NCI-H446 treated with DMSO at 0.1 percent for 48 hours (cell line): ENCODE data around the gene ZCCHC13.
"Not testable (repeated sequence)": the region's sequence is repeated elsewhere in the genome, so short reads cannot be mapped to it uniquely, and the experiment has no call there.

ENCODE experiments used
- DNase-seq: peaks from one replicate; lab custom pipeline; 2025; lab: John Stamatoyannopoulos, UW

Gene ZCCHC13

DNA sequence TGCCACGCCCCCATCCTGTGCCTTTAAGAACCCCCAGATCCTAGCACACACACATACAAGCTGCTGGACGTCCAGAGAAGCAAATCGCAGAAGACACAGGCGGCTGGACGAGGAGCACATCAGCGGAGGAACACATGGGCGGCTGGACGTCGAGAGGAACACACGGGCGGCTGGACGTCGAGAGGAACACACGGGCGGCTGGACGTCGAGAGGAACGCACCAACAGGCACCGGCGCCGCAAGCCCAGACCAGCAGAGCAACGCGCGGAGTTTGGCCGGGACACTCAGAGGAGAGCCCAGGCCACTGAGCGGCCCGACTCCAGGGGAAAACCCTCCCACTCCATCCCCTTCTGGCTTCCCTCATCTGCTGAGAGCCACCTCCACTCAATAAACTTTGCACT, 17.2 kb downstream of the ZCCHC13 start:
- DNase-seq: no peak

DNA sequence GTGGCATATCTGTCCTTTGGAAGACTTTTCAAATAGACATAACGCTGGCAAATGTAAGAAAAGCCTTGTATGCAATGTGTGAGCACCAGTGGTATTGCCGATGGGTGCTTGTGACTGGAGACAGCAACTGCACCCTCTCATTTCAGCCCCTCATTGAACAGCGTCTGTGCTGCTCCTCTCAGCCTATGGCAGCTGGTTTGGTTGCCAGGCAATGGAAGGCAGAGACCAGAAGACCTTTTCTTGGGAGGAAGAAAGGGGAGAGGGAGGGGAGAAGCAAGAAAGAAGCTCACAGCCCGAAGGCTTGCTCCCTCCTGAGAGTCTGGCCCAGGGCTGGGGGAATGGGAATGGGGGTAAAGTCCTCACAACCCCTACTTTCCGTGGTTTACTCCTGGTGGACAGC, 20.2 kb downstream of the ZCCHC13 start:
- no peak for DNase-seq

DNA sequence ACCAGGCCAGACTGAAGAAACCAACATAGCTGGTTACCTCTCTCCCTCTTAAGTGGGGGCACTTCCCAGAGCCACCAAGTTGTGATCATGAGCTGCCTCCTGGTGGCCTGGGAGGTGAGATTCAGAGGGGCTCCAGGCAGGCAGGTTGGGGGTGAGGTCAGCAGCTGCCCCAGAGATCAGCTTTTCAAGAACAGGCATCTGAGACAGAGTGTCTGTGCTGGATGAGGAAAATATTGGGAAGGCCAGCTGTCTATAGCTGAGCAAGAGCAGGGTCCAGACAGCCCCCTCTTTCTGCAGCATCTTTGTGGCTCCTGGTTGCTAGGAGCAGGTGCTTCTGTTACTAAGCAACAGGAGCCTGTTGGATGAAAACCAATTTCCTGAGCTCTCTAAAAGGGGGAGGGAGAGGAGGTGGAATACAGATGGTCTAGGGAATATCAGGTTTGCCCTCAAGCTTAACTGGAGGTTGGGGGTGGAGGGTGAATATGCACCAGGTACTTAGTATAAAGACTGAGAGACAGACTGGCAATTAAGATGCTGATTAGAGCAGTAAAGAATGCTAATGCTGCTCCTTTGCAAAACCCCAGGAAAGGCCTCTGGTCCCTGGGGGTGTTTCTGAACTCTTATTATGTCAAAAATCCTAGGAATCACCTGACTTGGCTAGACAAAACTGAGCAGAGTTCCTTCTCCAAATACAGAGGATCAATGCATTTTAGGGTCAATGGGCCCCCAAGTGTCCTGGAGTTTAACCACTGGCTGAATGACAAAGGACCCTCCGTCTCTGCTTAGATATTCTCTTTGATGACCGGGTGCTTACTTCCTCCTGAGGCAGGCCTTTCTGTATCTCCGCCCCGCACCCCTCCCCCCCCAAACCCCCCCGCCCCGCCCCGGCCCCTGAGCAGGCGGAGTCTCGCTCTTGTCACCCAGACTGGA, 21.4 kb downstream of the ZCCHC13 start:
- no peak for DNase-seq

DNA sequence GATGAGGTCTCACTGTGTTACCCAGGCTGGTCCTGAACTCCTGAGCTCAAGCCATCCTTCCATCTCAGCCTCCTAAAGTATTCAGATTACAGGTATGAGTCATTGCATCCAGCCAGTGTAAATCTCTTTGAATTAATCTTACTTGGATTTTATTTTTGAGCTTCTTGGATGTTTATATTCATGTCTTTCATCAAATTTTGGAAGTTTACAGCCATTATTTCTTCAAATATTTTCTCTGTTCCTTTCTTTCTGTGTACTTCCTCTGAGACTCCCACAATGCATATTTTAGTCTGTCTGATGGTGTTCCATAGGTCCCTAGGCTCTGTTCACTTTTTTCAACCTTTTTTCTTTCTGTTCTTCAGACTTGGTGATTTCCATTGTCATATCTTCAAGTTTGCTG, 34.9 kb downstream of the ZCCHC13 start:
- no peak for DNase-seq

DNA sequence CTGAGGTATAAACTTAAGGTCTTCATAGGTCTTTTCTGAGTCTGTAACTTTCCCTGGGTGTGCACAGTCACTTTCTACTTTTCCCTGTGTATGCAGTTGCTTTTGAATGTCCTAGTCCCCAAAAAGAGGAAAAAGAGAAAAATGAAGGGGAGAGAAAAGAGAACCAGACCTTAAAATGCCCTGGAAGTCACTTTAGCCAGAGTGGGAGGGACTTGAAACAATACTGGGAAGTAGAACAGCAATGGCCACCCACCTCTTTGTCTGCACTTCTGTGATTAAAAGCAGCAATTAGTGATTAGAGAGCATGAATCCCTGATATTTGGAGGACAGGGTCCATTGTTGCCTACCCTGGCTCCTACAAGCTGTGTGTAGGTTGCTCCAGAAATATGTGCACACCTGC, 36.1 kb downstream of the ZCCHC13 start:
- DNase-seq: no peak

DNA sequence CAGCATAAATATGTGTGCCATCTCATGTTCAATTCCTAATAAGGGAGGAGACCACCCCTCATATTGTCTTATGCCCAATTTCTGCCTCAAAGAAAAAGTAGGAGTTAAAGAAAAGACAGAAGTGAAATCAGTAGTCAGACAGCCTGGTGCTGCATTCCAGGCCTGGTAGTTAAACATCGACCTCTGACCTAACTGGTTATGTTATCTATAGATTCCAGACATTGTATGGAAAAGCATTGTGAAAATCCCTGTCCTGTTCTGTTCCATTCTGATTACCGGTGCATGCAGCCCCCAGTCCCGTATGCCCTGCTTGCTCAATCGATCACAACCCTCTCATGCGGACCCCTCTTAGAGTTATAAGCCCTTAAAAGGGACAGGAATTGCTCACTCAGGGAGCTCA, 38.2 kb downstream of the ZCCHC13 start:
- not testable (repeated sequence) for DNase-seq

DNA sequence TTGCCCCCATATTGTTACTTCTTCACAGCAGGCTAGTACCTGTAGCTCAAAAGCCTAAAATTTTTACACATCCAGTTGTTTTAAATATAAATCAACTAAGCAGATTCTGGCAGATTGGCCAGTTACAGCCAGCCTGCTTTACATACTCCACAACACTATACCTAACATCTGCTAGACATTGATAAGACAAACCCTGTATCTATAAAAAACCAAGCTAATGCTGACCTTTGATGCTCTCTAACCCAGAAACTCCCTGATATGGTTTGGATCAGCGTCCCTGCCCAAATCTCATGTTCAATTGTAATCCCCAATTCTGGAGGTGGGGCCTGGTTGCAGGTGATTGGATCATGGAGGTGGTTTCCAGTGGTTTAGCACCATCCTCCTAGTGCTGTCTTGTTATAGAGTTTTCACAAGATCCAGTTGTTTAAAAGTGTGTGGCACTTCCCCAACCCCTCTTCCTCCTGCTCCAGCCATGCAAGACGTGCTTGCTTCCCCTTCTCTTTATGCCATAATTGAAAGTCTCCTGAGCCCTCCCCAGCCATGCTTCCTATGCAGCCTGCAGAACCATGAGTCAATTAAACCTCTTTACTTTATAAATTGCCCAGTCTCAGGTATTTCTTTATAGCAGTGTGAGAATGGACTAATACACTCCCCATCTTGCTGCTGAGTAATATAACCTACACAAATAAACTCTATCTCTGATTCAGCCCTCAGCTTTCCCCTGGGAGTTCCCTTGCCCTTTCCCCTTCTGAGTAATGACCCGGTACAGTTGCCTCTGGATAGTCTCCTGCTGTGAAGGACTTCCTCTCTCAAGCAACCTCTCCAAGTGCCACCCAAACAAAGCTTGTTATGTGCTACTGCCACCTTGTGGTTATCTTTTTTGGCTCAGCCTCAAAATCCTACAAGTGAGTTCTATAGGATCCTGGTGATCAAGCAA, 39.6 kb downstream of the ZCCHC13 start:
- DNase-seq: peak; percentile 55

DNA sequence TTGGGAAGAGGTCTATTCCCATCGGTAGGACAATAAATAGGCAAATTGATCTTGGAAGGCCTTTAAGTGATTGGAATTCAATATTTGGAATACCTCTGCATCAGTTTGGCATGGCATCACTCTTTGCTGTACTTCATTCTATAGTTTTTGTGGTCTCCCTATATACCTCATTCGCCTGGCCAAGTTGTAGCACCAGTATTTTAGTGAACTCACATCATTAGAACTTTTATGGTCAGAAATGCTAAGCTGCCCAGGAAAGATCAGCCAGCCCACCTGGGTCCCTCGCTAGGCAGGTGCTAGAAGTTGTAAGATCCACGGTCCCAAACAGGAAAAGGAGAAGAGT, 40.3 kb downstream of the ZCCHC13 start:
- no peak for DNase-seq

DNA sequence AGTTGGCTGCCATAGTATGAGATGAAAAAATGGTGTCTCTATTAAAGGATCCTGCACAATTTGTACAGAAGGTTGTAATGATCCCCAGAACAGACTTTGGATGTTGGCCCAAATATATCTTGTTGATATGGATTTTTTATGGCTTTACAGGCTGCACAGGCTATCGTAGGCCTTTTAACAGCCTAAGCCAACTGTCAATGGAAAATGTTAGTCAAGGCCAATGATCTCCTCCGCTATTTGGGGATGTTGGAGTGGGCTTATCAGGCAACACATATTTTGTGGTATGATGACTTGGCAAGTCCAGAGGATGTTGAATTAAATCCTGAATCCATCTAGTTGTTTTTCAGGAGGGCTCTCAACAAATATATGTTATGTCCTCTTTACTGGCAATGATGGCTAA, 42.1 kb downstream of the ZCCHC13 start:
- no peak for DNase-seq

DNA sequence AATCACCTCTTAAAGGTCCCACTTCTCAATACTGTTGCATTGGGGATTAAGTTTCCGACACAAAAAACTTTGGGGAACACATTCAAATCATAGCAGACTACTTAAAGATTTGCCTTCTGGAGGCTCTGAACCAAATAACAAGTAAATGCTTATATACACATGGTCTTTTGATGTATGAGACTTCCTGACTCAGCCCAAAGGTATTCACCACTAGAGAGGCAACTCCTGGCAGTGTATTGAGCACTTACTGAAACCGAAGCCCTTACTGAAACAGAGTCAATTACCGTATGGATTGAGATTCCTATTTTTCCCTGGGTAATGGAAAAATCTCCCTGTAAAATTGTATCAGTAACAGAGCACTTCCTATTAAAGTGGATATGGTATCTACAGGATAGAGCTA, 45.4 kb downstream of the ZCCHC13 start:
- DNase-seq: no peak

DNA sequence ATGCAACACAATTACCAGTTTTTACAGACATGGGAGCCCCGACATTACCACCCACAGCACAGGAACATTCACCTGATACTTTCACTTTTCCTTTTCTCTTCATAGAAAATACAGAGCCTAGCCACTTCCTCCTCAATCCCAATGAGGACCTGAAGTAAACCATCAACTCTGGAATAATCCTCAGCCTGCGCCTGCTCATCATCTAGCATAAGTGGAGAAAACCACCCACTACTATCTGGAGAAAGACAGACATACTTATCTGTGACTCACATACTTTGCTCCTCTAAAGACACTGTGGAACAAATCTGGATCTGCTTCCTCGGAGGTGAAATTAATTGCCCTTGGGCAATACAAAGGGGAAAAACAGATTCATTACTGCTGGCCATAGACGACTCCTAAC, 47.8 kb downstream of the ZCCHC13 start:
- no peak for DNase-seq

DNA sequence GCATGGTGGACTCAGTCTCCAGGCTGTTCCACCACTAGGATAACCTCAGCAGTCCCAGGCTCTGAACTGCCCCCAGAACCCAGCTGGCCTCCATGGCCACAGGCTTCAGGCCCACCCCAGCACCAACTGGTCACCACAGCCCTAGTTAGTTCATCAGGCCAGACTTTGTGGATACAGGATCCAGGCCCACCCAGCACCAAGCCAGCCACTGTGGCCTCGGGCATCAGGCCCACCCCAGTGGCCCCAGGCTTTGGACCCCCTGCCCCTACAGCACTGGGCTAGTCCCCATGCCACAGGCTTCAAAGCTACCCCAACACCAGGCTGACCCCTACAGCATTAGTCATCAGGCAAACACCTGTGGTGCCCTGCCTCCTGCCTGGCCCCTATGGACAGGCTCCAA, 50.0 kb downstream of the ZCCHC13 start:
- no peak for DNase-seq
